ENCODE measurements around the gene TACR2. TPM values are rescaled to one million over a fixed set of nuclear protein-coding genes. Genes with fewer than 3 reads are reported as not detected.
A peak's percentile ranks its signal among the peaks of the same experiment; 100 is the strongest.

The TACR2 gene
- total and polyA plus RNA-seq, 4 donors, result 0.31 to 2.5 (median 0.49) TPM; not detected in 1

GRCh38 chr10:69394020-69394419, 22.7 kb downstream of the TACR2 start:
- peaks cover 2 to 11% of the 10 kb centered on the region in 2 donors for H3K36me3 ChIP-seq (ENCODE audit: control insufficient read depth in 1 of 2, insufficient read depth in 2 of 2, low read length in 1 of 2)
- no peak for ATAC-seq (ENCODE audit: low FRiP score)
- intact Hi-C loops (cut with DNase I), result loop anchor here in 1 of 2 donors (5.0 kb wide), 1 partner anchor 77 kb away; no protein-coding TSS in a partner anchor
- H3K9me3 ChIP-seq (ENCODE audit: control insufficient read depth, low read length), result no peaks in the 10 kb centered on the region
- H3K4me1 ChIP-seq (ENCODE audit: control insufficient read depth in 1 of 2, insufficient read depth in 2 of 2, low read length in 2 of 2), result no peaks in the 10 kb centered on the region
- H3K27me3 ChIP-seq (ENCODE audit: control insufficient read depth in 1 of 2, insufficient read depth in 2 of 2, low read length in 1 of 2), result no peaks in the 10 kb centered on the region
- no peak overlapping the region for H3K4me3 ChIP-seq (ENCODE audit: low read length in 2 of 2)
- WGBS, 2 donors, result 73 to 93% methylated on average over 1 of the region's 1 CpG
- no peak for DNase-seq
- H3K27ac ChIP-seq (ENCODE audit: low read depth in 1 of 2, low read length in 2 of 2), result no peak overlapping the region

GRCh38 chr10:69392481-69393000, 24.2 kb downstream of the TACR2 start:
- peaks cover 4 to 13% of the 10 kb centered on the region in 2 donors for H3K36me3 ChIP-seq (ENCODE audit: control insufficient read depth in 1 of 2, insufficient read depth in 2 of 2, low read length in 1 of 2)
- 7 to 12% methylated on average over 7 of the region's 7 CpGs for WGBS, 2 donors
- H3K27me3 ChIP-seq (ENCODE audit: control insufficient read depth in 1 of 2, insufficient read depth in 2 of 2, low read length in 1 of 2), result no peaks in the 10 kb centered on the region
- no peak overlapping the region for H3K27ac ChIP-seq (ENCODE audit: low read depth in 1 of 2, low read length in 2 of 2)
- H3K9me3 ChIP-seq (ENCODE audit: control insufficient read depth, low read length), result no peaks in the 10 kb centered on the region
- peak; percentile 95 for ATAC-seq (ENCODE audit: low FRiP score)
- no peak overlapping the region for H3K4me3 ChIP-seq (ENCODE audit: low read length in 2 of 2)
- peak; percentile 89 to 93 for DNase-seq
- H3K4me1 ChIP-seq (ENCODE audit: control insufficient read depth in 1 of 2, insufficient read depth in 2 of 2, low read length in 2 of 2), result no peaks in the 10 kb centered on the region
- intact Hi-C loops (cut with DNase I), result loop anchor here (1.0 to 5.0 kb wide), 3 partner anchors 74 to 155 kb away; no protein-coding TSS in a partner anchor

GRCh38 chr10:69391158-69391557, 25.6 kb downstream of the TACR2 start:
- no peak for ATAC-seq (ENCODE audit: low FRiP score)
- no peak for DNase-seq
- no peak overlapping the region for H3K4me3 ChIP-seq (ENCODE audit: low read length in 2 of 2)
- peaks cover 8 to 10% of the 10 kb centered on the region in 2 donors for H3K36me3 ChIP-seq (ENCODE audit: control insufficient read depth in 1 of 2, insufficient read depth in 2 of 2, low read length in 1 of 2)
- H3K27ac ChIP-seq (ENCODE audit: low read depth in 1 of 2, low read length in 2 of 2), result peak overlapping the region in 1 of 2 donors; percentile 5
- no peaks in the 10 kb centered on the region for H3K27me3 ChIP-seq (ENCODE audit: control insufficient read depth in 1 of 2, insufficient read depth in 2 of 2, low read length in 1 of 2)
- intact Hi-C loops (cut with DNase I), result loop anchor here in 1 of 2 donors (2.0 to 5.0 kb wide), 2 partner anchors 74 to 152 kb away; no protein-coding TSS in a partner anchor
- 47 to 50% methylated on average over 6 of the region's 6 CpGs for WGBS, 2 donors
- no peaks in the 10 kb centered on the region for H3K9me3 ChIP-seq (ENCODE audit: control insufficient read depth, low read length)
- H3K4me1 ChIP-seq (ENCODE audit: control insufficient read depth in 1 of 2, insufficient read depth in 2 of 2, low read length in 2 of 2), result no peaks in the 10 kb centered on the region

- Histone ChIP-seq H3K4me3 (ENCODE audit: low read length in 2 of 2) (no peak overlapping the region), H3K27me3 (ENCODE audit: control insufficient read depth in 1 of 2, insufficient read depth in 2 of 2, low read length in 1 of 2) (no peaks in the 10 kb centered on the region), H3K4me1 (ENCODE audit: control insufficient read depth in 1 of 2, insufficient read depth in 2 of 2, low read length in 2 of 2) (no peaks in the 10 kb centered on the region), H3K27ac (ENCODE audit: low read depth in 1 of 2, low read length in 2 of 2) (peak overlapping the region in 1 of 2 donors; percentile 30), H3K9me3 (ENCODE audit: control insufficient read depth, low read length) (no peaks in the 10 kb centered on the region), H3K36me3 (ENCODE audit: control insufficient read depth in 1 of 2, insufficient read depth in 2 of 2, low read length in 1 of 2) (peaks cover 10 to 11% of the 10 kb centered on the region in 2 donors)
- WGBS, 2 donors, result 55 to 61% methylated on average over 8 of the region's 8 CpGs
- peak; percentile 53 for ATAC-seq (ENCODE audit: low FRiP score)
- intact Hi-C loops (cut with DNase I), result loop anchor here in 1 of 2 donors (2.0 to 5.0 kb wide), 2 partner anchors 73 to 151 kb away; no protein-coding TSS in a partner anchor
- DNase-seq, result peak in 1 of 2 donors; percentile 73
Measured at GRCh38 chr10:69389827-69390490, 26.8 kb downstream of the TACR2 start.

- no peak overlapping the region for H3K27ac ChIP-seq (ENCODE audit: low read depth in 1 of 2, low read length in 2 of 2)
- H3K4me1 ChIP-seq (ENCODE audit: control insufficient read depth in 1 of 2, insufficient read depth in 2 of 2, low read length in 2 of 2), result no peaks in the 10 kb centered on the region
Measured at GRCh38 chr10:69388488-69388887, 28.2 kb downstream of the TACR2 start.

GRCh38 chr10:69387500-69387899, 29.2 kb downstream of the TACR2 start:
- Histone ChIP-seq H3K4me3 (ENCODE audit: low read length in 2 of 2) (no peak overlapping the region), H3K27ac (ENCODE audit: low read depth in 1 of 2, low read length in 2 of 2) (no peak overlapping the region), H3K4me1 (ENCODE audit: control insufficient read depth in 1 of 2, insufficient read depth in 2 of 2, low read length in 2 of 2) (no peaks in the 10 kb centered on the region), H3K9me3 (ENCODE audit: control insufficient read depth, low read length) (no peaks in the 10 kb centered on the region), H3K36me3 (ENCODE audit: control insufficient read depth in 1 of 2, insufficient read depth in 2 of 2, low read length in 1 of 2) (peaks cover 18 to 21% of the 10 kb centered on the region in 2 donors), H3K27me3 (ENCODE audit: control insufficient read depth in 1 of 2, insufficient read depth in 2 of 2, low read length in 1 of 2) (no peaks in the 10 kb centered on the region)
- DNase-seq (no peak), ATAC-seq (ENCODE audit: low FRiP score) (no peak)
- 89 to 90% methylated on average over 3 of the region's 3 CpGs for whole genome bisulfite sequencing, 2 donors
- intact Hi-C loops (cut with DNase I), result no loop called here

More at GRCh38 chr10:69388488-69388887, 28.2 kb downstream of the TACR2 start:
- ATAC-seq (ENCODE audit: low FRiP score), result no peak
- intact Hi-C loops (cut with DNase I), result no loop called here
- H3K27me3 ChIP-seq (ENCODE audit: control insufficient read depth in 1 of 2, insufficient read depth in 2 of 2, low read length in 1 of 2), result no peaks in the 10 kb centered on the region
- H3K4me3 ChIP-seq (ENCODE audit: low read length in 2 of 2), result no peak overlapping the region
- WGBS, 2 donors, result 96 to 98% methylated on average over 2 of the region's 2 CpGs
- H3K36me3 ChIP-seq (ENCODE audit: control insufficient read depth in 1 of 2, insufficient read depth in 2 of 2, low read length in 1 of 2), result peaks cover 17 to 20% of the 10 kb centered on the region in 2 donors
- DNase-seq, result no peak
- H3K9me3 ChIP-seq (ENCODE audit: control insufficient read depth, low read length), result no peaks in the 10 kb centered on the region

- H3K36me3 ChIP-seq (ENCODE audit: control insufficient read depth in 1 of 2, insufficient read depth in 2 of 2, low read length in 1 of 2), result peaks cover 15 to 23% of the 10 kb centered on the region in 2 donors
- WGBS, 2 donors, result 78% methylated on average over 11 of the region's 11 CpGs
- no peak for ATAC-seq (ENCODE audit: low FRiP score)
Measured at GRCh38 chr10:69385454-69386350, 31.0 kb downstream of the TACR2 start.

GRCh38 chr10:69384320-69384719, 32.4 kb downstream of the TACR2 start:
- no peaks in the 10 kb centered on the region for H3K9me3 ChIP-seq (ENCODE audit: control insufficient read depth, low read length)
- intact Hi-C loops (cut with DNase I), result no loop called here
- ATAC-seq (ENCODE audit: low FRiP score) (no peak), DNase-seq (no peak)
- H3K27ac ChIP-seq (ENCODE audit: low read depth in 1 of 2, low read length in 2 of 2), result no peak overlapping the region
- H3K4me1 ChIP-seq (ENCODE audit: control insufficient read depth in 1 of 2, insufficient read depth in 2 of 2, low read length in 2 of 2), result no peaks in the 10 kb centered on the region
- H3K4me3 ChIP-seq (ENCODE audit: low read length in 2 of 2), result no peak overlapping the region
- 84% methylated on average over 10 of the region's 10 CpGs for WGBS, 2 donors
- peaks cover 15 to 23% of the 10 kb centered on the region in 2 donors for H3K36me3 ChIP-seq (ENCODE audit: control insufficient read depth in 1 of 2, insufficient read depth in 2 of 2, low read length in 1 of 2)
- H3K27me3 ChIP-seq (ENCODE audit: control insufficient read depth in 1 of 2, insufficient read depth in 2 of 2, low read length in 1 of 2), result no peaks in the 10 kb centered on the region

More at GRCh38 chr10:69385454-69386350, 31.0 kb downstream of the TACR2 start:
- Histone ChIP-seq H3K4me1 (ENCODE audit: control insufficient read depth in 1 of 2, insufficient read depth in 2 of 2, low read length in 2 of 2) (no peaks in the 10 kb centered on the region), H3K9me3 (ENCODE audit: control insufficient read depth, low read length) (no peaks in the 10 kb centered on the region), H3K4me3 (ENCODE audit: low read length in 2 of 2) (no peak overlapping the region), H3K27ac (ENCODE audit: low read depth in 1 of 2, low read length in 2 of 2) (peak overlapping the region in 1 of 2 donors; percentile 17), H3K27me3 (ENCODE audit: control insufficient read depth in 1 of 2, insufficient read depth in 2 of 2, low read length in 1 of 2) (no peaks in the 10 kb centered on the region)
- intact Hi-C loops (cut with DNase I), result no loop called here
- DNase-seq, result no peak
